Smooth muscle cell (in vitro differentiated cells): ENCODE data around the gene TMPRSS11B. TPM values are rescaled to one million over a fixed set of nuclear protein-coding genes. Genes with fewer than 3 reads are reported as not detected.
A peak's percentile ranks its signal among the peaks of the same experiment; 100 is the strongest.

Source experiments
- DNase-seq: peaks from one replicate; lab custom pipeline; 2025; ENCODE audit not compliant: unreplicated experiment; lab: John Stamatoyannopoulos, UW
- H2AFZ ChIP-seq: fragments of 200-600 bp; sonication (generic); 2 replicates; pipeline ENCODE4 v1.6.0; 2016; ENCODE audit warnings: antibody characterized with exemption, low read depth, mild to moderate bottlenecking
- H3F3A ChIP-seq: fragments of 200-600 bp; sonication (generic); 2 replicates; pipeline ENCODE4 v1.6.0; 2017; ENCODE audit warnings: antibody characterized with exemption, low read depth
- H3K27ac ChIP-seq: fragments of 200-600 bp; sonication (generic); 2 replicates; pipeline ENCODE4 v1.5.1; 2016; ENCODE audit warnings: low read depth, mild to moderate bottlenecking
- H3K27me3 ChIP-seq: fragments of 200-600 bp; sonication (generic); 2 replicates; pipeline ENCODE4 v1.6.1; 2016; ENCODE audit warnings: low read depth, mild to moderate bottlenecking
- H3K36me3 ChIP-seq: fragments of 200-600 bp; sonication (generic); 2 replicates; pipeline ENCODE4 v1.5.1; 2016; ENCODE audit warnings: low read depth
- H3K4me1 ChIP-seq: fragments of 200-600 bp; sonication (generic); 2 replicates; pipeline ENCODE4 v1.5.1; 2016; ENCODE audit warnings: low read depth
- H3K4me2 ChIP-seq: fragments of 200-600 bp; sonication (generic); 2 replicates; pipeline ENCODE4 v1.6.0; 2016; ENCODE audit warnings: mild to moderate bottlenecking
- H3K4me3 ChIP-seq: fragments of 200-600 bp; sonication (generic); 2 replicates; pipeline ENCODE4 v1.5.1; 2016; ENCODE audit warnings: mild to moderate bottlenecking
- H3K79me2 ChIP-seq: fragments of 200-600 bp; sonication (generic); 2 replicates; pipeline ENCODE4 v1.6.0; 2016; ENCODE audit warnings: low read depth, mild to moderate bottlenecking
- H3K9ac ChIP-seq: fragments of 200-600 bp; sonication (generic); 2 replicates; pipeline ENCODE4 v1.6.0; 2016; ENCODE audit warnings: low read depth
- H3K9me3 ChIP-seq: fragments of 200-600 bp; sonication (generic); replicated peaks from 2 replicates; pipeline ENCODE4 v1.5.1; 2016; ENCODE audit warnings: low read depth
- H4K20me1 ChIP-seq: fragments of 200-600 bp; sonication (generic); 2 replicates; pipeline ENCODE4 v1.6.0; 2016; ENCODE audit warnings: low read depth
- CTCF ChIP-seq: fragments of 200-600 bp; sonication (generic); IDR thresholded peaks from 2 replicates; pipeline ENCODE4 v1.5.1; 2017; ENCODE audit warnings: borderline replicate concordance, mild to moderate bottlenecking, antibody characterized with exemption; ENCODE audit not compliant: insufficient read depth, poor library complexity, severe bottlenecking
- WGBS: methylation state at CpG from one replicate; pipeline ENCODE4 v1.1.7; 2016; ENCODE audit warnings: low lambda C conversion rate; 5-methylcytosine and 5-hydroxymethylcytosine counted together
- polyA plus RNA-seq: library from polyadenylated mRNA; unstranded; fragments of >200 nt; fragmentation: Nextera tagmentation; extraction: Ambion mirVana; gene quantifications from 2 replicates; pipeline ENCODE4 v1.2.1, GENCODE V29; 2016
- total RNA-seq: library from RNA; depleted of rRNA; stranded (reverse); fragments of >200 nt; gene quantifications from 2 replicates; pipeline ENCODE4 v1.2.3, GENCODE V29; 2014

Gene TMPRSS11B
- total and polyA plus RNA-seq, 2 experiments from 2014 or later = 0.26 to 0.58 TPM

GRCh38 chr4:68259191-68259590, 13.7 kb upstream of the TMPRSS11B start:
- 68% methylated on average over 1 of the region's 1 CpG for WGBS
- Histone ChIP-seq H3K4me3 (no peak overlapping the region), H3F3A (no peaks in the 10 kb centered on the region)

GRCh38 chr4:68257719-68258118, 12.2 kb upstream of the TMPRSS11B start:
- no peak overlapping the region for H3K4me3 ChIP-seq
- no peaks in the 10 kb centered on the region for H4K20me1 ChIP-seq
- H3F3A ChIP-seq = no peaks in the 10 kb centered on the region
- no peaks in the 10 kb centered on the region for H3K79me2 ChIP-seq
- H3K9ac ChIP-seq = no peak overlapping the region
- TF ChIP-seq CTCF = no peak
- no peaks in the 10 kb centered on the region for H3K36me3 ChIP-seq
- WGBS = 80% methylated on average over 5 of the region's 5 CpGs
- H3K4me1 ChIP-seq = no peaks in the 10 kb centered on the region
- no peak overlapping the region for H3K27ac ChIP-seq
- H3K27me3 ChIP-seq = no peaks in the 10 kb centered on the region
- H3K9me3 ChIP-seq = no peaks in the 10 kb centered on the region
- DNase-seq = no peak
- H2AFZ ChIP-seq = no peak overlapping the region
- no peak overlapping the region for H3K4me2 ChIP-seq

More at GRCh38 chr4:68259191-68259590, 13.7 kb upstream of the TMPRSS11B start:
- no peak overlapping the region for H3K4me2 ChIP-seq
- H3K9me3 ChIP-seq = no peaks in the 10 kb centered on the region
- TF ChIP-seq CTCF = no peak
- H3K9ac ChIP-seq = no peak overlapping the region
- peak overlapping the region; percentile 42 for H2AFZ ChIP-seq
- DNase-seq = no peak
- no peak overlapping the region for H3K27ac ChIP-seq
- no peaks in the 10 kb centered on the region for H3K4me1 ChIP-seq
- H3K27me3 ChIP-seq = no peaks in the 10 kb centered on the region
- H3K79me2 ChIP-seq = no peaks in the 10 kb centered on the region
- no peaks in the 10 kb centered on the region for H3K36me3 ChIP-seq
- no peaks in the 10 kb centered on the region for H4K20me1 ChIP-seq

GRCh38 chr4:68256284-68256683, 10.8 kb upstream of the TMPRSS11B start:
- no peaks in the 10 kb centered on the region for H3K36me3 ChIP-seq
- no peak for DNase-seq
- no peaks in the 10 kb centered on the region for H3K79me2 ChIP-seq
- no peaks in the 10 kb centered on the region for H3F3A ChIP-seq
- peak overlapping the region; percentile 12 for H2AFZ ChIP-seq
- no peaks in the 10 kb centered on the region for H3K9me3 ChIP-seq
- TF ChIP-seq CTCF = no peak
- H3K4me1 ChIP-seq = no peaks in the 10 kb centered on the region
- no peak overlapping the region for H3K4me3 ChIP-seq
- no peak overlapping the region for H3K9ac ChIP-seq
- H4K20me1 ChIP-seq = no peaks in the 10 kb centered on the region
- 59% methylated on average over 3 of the region's 3 CpGs for WGBS
- no peaks in the 10 kb centered on the region for H3K27me3 ChIP-seq
- H3K27ac ChIP-seq = peak overlapping the region; percentile 15
- H3K4me2 ChIP-seq = no peak overlapping the region

GRCh38 chr4:68250151-68250930, 4.8 kb upstream of the TMPRSS11B start:
- Histone ChIP-seq H3K9ac (no peak overlapping the region), H2AFZ (peak overlapping the region; percentile 36), H3F3A (no peaks in the 10 kb centered on the region), H3K27me3 (no peaks in the 10 kb centered on the region), H3K27ac (no peak overlapping the region), H3K79me2 (no peaks in the 10 kb centered on the region), H3K36me3 (no peaks in the 10 kb centered on the region), H4K20me1 (no peaks in the 10 kb centered on the region), H3K4me3 (no peak overlapping the region), H3K4me2 (no peak overlapping the region), H3K9me3 (no peaks in the 10 kb centered on the region), H3K4me1 (no peaks in the 10 kb centered on the region)
- WGBS = 79% methylated on average over 4 of the region's 4 CpGs
- no peak for TF ChIP-seq CTCF
- DNase-seq = no peak
